G401.6 (cell line): ENCODE results near the gene XPO1.
A peak's percentile ranks its signal among the peaks of the same experiment; 100 is the strongest.
"Not testable (repeated sequence)": the region's sequence is repeated elsewhere in the genome, so short reads cannot be mapped to it uniquely, and the experiment has no call there.

ENCODE experiments used
- FAIRE-seq: peaks from 2 replicates; lab custom pipeline; 2012; peaks lifted over from hg19 to GRCh38; lab: Jason Lieb, UNC

XPO1 gene

DNA sequence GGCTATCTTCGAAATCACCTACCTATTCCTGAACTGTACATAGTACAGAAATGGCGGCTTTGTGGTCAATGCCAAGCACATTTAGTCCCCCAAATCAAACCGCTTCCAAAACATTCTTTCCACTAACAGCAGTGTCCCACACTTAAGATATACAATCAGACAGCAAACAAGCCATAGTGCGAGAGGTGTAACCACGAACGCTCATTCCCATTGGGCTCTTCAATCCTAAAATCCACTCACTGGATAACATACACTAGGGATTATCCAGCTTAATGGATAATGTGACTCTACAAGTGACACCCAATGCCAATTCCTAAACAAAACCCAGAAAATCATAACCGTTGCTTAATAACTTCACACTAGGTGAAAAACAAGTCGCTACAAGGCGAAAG lies 2.0 kb downstream of the XPO1 start:
- FAIRE-seq, result no peak

DNA sequence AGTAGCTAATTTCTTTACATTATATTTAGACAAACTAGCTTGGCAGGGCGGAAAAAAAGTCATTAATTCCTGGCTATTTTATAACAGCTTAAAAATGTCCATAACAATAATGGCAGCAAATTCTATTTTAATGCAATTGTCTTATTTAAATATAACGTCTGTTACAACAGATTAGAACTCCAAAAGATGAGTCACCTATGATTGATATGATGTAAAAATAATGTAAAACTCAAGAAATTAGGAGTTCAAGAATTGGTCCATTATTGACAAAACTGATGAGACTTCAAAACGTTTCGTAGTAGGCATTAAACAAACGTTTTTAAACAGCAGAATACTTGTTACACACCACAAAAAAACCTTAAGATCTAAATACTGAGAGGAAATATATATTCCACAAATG lies 2.7 kb downstream of the XPO1 start:
- FAIRE-seq, result no peak

DNA sequence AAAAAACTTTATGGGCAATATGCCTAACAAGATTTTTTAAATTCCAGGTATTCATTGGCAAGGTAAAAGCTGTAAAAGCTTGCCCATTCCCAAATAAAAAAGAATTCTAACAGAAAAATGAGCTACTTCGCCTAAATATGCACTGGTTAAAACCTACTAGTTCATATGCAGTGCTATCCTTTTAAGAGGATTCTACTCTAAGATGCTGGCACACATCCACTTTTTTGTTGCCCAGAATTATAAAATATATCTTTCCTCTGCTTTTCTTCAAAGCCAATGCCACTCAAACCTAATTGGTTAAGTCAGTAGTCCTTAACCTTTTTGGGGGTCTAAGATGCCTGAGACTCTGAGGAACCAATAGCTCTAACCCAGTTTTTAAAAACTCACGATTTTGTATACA lies 3.2 kb downstream of the XPO1 start:
- FAIRE-seq, result no peak

DNA sequence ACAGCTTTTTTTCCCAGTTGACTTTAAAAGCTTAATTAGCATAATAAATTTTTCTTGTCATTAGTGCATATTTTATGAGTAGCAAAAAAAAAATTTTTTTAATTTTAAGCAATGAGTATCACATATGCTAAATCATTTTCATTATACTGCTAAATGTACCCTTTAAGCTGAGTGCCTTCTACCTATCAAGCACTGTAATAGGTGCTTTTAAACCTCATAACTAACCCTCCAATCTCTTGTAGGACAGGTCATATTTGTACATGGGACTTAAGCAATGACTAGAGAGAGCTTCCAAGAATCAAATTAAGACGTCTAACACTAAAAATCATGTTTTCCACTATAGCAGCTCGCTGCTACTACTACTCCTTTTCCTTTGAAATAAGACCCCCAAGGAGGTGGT lies 7.4 kb downstream of the XPO1 start:
- FAIRE-seq, result peak; percentile 13

DNA sequence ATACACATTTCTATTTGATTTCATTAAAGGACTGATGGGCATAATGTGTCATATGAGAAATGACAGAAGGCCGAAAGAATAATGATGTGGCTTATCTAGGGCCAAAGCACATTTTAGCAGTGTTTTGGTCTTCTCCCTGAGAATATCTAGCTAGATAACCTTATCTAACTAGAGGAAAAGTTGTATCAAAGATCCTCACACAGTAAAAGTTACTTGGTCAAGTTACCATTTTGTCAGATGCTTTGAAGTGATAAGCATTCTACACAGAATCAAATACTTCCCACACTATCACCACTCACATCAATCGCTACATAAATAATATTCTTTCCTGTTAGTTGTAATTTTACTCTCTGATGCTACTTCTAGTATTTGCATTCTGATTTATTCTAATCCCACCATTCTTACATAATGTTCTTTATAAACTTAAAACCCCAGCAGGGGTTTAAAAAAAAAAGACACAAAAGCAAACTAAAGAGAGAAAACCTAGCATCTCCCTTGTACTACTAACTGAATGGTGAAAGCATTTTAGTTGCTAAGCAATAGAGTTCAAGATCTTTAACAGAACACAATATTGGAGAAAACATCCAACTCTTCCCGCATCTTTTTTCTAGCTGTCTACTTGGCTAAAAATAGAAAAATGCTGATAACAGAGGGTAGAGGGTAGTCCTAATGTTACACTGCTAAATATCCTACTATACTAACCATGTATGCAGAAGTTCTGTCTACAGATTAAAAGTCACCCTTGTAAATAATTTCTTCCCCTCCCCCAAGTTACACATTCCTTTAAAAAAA lies 8.0 kb downstream of the XPO1 start:
- FAIRE-seq, result peak; percentile 25

DNA sequence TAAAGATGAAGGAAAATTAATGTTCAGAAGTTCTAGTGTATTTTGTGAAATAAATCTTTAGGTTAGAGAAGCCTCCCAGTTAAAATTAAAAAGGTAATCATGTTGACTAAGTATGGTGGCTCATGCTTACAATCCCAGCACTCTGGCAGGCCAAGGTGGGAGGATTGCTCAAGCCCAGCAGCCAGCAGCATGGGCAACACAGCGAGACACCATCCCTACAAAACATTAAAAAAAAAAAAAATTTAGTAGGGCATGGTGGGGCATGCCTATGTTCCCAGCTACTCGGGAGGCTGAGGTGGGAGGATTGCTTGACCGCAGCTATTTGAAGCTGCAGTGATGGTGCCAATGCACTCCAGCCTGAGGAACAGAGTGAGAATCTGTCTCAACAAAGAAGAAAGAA lies 17.9 kb downstream of the XPO1 start:
- no peak for FAIRE-seq

DNA sequence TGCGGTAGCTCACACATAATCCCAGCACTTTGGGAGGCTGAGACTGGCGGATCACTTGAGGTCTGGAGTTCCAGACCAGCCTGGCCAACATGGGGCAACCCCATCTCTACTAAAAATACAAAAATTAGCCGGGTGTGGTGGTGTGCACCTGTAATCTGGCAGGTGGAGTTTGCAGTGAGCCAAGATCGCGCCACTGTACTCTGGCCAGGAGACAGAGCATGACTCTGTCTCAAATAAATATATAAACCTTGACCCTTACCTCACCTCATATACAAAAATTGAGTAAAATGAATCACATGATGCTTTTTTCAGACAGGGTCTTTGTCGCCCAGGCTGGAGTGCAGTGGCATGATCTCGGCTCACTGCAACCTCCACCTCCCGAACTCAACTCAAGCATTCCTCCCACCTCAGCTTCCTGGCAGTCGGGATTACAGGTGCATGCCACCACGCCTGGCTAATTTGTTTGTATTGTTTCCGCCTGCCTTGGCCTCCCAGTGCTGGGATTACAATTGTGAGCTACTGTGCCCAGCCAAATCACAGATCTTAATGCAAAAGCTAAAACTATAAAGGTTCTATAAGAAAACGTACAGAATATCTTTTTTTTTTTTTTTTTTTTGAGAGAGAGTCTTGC lies 25.3 kb downstream of the XPO1 start:
- FAIRE-seq, result no peak

DNA sequence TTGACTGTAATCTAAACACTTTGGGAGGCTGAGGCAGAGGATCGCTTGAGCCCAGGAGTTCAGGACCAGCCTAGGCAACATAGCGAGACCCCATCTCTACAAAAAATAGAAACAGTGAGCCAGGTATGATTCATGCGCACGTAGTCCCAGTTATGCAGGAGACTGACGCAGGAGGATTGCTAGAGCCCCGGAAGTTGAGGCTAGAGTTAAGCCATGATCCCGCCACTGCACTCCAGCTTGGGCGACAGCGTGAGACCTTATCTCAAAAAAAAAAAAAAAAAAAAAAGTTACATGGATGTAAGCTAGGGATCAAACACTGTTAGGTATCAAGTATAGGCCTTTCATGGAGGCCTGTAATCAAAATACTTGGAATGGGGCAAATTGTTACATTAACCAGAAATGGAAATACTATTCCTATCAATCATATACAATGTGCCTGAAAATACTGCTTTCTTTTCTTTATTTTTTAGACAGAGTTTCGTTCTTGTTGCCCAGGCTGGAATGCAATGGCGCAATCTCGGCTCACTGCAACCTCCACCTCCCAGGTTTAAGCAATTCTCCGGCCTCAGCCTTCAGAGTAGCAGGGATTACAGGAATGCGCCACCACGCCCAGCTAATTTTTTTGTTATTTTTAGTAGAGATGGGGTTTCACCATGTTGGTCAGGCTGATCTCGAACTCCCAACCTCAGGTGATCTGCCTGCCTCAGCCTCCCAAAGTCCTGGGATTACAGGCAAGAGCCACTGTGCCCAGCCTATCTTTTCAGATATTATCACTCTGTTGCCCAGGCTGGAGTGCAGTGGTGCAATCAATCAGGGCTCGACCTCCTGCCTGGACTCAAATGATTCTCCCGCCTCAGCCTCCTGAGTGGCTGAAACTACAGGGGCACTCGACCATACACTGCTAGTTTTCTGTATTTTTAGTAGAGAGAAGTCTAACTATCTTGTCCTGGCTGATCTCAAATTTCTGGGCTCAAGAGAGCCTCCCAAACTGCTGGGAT lies 27.2 kb downstream of the XPO1 start:
- FAIRE-seq, result no peak

DNA sequence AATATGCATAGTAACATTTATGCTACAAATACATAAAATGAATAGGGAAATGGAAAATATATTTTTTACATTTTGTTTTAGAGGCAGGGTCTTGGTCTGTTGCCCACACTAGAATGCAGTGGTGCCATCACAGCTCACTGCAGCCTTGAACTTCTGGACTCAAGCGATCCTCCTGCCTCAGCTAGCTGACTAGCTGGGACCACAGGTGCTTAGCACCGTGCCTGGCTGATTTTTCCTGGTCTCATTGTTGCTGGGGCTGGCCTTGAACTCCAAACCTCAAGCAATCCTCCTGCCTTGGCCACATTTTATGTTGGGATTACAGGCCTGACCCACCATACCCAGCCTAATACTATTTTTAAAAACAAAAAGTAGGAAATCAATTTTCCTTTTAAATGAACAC lies 33.2 kb downstream of the XPO1 start:
- no peak for FAIRE-seq

DNA sequence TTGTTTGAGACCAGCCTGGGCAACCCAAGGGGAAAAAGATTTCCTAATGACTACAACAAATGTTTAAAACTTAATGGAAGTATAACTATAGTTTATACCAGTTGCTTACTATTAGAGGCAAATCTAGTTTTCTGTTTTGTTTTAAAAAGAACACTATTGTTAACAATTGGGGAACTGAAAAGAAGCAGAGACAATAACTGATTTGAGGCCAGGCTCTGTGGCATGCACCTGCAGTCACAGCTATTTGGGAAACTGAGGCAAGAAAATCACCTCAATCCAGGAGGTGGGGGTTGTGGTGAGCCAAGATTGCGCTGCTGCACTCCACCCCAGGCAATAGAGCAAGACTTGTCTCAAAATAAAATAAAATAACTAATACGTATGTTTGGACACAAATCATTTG lies 39.1 kb downstream of the XPO1 start:
- no peak for FAIRE-seq

DNA sequence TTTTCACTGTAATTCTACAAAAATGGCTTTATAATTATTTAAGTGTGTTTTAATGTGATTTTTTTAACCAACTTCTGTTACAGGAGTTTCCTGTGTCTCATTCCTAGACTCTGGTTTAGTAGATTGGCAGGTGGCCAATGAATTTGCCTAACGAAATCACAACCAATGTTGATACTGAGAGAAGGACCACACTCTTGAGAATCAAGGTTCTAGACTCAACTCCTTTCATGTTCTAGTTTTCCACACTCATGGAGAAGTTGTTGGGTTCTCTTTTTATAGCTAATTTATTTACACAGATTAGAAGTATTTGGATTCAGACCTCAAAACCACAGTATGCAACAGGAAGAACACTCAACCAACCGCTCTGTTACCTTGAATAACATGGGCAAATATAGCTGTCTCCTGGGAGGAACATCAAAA lies 44.6 kb downstream of the XPO1 start:
- FAIRE-seq, result no peak

DNA sequence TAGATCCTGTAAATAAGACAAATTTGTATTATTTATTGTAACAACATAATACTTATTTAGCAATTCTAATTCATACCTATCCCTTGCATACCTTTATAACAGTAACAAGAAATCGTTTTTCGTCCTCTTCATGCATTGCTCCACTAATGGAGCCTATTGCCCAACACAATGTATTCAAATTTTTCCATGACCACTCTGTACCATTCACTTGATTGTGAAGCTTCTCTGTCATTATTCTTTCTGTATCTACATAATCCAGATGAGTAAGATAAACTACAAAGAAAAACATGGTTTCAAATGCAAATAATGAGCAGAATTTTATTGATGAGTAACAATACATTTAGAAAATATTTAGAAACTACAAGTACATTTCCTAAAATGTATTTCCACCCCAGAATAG lies 45.7 kb downstream of the XPO1 start:
- no peak for FAIRE-seq

DNA sequence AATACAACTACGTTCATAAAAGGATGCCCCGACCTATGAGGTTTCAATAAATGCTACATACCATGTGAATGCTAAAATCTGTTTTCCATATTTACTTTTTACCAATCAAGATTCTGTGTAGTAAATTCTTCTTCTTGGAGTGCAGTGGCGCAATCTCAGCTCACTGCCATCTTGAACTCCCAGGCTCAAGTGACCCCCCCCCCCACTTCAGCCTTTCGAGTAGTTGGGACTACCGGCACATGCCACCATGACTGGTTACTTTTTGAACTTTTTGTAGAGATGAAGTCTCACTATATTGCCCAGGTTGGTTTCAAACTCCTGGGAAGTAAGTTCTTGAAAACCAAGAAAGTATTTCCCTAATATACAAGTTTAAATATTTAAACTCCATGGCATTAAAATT lies 52.9 kb downstream of the XPO1 start:
- FAIRE-seq, result no peak

DNA sequence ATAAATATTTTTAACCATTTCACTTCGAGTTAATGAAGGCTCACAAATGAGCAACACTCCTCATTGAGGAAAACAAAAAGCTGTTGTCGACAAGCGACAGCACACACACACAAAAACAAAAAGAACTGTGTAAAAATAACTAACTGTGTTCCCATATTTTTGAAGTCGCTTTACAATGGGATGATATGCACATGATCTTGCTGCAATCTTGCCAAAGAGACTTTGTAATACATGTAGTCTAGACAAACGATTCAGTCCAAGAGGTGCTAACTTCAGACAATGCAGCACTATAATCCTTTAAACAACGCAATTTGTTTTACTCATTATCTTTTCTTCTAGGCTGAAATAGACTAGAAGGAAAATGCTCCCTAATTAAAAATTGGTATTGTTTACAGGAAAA lies 60.1 kb downstream of the XPO1 start:
- FAIRE-seq, result no peak

DNA sequence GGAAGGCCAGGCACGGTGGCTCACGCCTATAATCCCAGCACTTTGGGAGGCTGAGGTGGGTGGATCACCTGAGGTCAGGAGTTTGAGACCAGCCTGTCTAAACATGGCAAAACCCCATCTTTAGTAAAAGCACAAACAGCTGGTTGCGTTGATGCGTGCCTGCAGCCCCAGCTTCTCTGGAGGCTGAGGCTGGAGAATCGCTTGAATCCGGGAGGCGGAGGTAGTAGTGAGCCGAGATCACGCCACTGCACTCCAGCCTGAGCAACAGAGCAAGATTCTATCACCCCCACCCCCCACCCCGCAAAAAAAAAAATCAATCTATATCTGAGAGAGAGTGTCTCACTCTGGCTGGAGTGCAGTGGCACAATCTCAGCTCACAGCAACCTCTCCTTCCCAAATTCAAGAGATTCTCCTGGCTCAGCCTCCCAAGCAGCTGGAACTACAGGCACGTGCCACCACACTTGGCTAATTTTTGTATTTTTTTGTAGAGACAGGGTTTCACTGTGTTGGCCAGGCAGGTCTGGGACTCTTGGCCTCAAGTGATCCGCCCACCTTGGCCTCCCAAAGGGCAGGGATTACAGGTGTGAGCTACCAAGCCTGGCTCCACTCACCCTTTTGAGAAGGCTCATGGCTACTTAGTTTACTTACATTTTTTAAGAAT lies 61.1 kb downstream of the XPO1 start:
- FAIRE-seq, result not testable (repeated sequence)

DNA sequence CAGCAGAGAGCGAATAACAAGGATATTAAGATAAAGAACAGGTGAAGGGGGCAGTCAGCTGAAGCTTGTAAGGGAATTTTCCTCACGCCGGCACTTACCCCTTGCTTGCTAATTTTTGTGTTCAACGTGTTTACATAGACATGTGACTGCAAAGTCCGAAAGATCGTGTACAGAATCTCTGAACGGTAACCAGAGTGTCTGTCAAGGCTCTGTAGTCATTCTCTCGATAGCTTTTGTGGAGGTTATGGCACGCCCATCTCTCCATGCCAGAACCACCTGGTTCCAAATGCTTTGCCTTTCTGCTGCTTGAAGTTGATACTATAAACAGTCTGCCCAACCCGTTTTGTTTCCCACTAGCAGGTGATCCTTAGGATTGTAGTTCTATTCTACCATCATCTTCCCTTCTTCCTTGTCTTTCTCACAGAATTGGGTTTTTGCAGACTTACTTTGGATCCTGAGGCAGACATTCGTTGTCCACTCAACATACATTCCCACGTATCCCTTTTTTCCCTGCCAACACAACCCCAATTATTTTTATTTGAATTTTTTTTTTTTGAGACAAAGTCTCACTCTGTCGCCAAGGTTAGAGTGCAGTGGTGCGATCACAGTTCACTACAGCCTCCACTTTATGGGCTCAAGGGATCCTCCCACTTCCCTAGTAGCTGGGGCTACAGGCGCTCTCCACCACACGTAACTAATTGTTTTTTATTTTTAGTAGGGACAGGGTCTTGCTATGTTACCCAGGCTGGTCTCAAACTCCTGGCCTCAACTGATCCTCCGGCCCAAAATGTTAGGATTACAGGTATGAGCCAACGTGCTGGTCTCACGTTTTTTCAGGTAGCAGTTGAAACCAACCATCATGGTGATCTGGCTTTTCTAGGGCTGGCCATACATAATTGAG lies 66.0 kb downstream of the XPO1 start:
- no peak for FAIRE-seq

DNA sequence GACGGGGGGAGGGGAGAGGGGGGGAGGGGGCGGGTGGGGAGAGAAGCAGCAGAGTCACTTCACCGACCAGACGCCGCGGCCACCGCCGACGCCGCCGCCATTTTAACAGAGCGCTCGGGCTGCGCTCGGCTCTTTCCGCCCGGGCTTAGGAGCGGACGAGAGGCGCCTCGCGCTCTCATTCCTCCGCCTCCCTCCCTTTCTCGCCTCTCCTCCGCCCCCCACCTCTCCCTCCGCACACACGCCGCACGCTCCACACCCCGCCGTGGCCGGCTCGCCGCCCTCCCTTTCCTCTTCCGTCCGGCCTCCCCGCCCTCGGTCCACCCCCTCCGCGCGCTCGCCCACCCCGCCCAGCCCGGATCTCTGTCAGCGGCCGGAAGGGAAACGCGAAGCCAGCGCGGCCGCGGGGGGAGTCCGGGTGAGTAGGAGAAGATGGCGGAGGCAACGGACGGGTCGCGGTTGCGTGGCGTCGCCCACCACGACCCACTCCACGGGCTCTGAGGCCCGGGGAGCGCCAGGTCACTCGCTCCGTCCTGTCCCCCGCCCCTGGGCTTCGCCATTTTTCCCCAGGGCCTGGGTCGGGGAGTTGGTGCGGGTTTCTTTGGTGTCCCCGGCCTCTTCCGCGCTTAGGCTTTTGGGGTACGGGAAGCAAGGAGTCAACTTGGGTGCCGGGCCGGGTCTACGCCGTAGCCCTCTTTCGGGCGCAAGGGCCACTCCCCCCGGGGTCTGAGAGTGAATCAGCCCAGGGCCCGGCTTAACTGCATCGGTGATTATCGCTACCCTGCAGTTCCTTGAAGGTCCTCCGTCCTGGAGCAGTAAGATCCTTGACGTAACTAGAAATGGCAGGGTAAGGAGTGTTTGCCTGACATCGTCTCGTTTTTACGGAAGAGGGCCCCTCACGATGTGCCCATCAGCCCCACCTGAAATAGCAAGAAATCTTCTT lies 66.9 kb downstream of the XPO1 start, which contains the start of gene USP34:
USP34 (minus strand) TSS at position 123 of the 940 bp plus-strand sequence. CDS start 395 bp downstream, outside the sequence.
- peak; percentile 17 for FAIRE-seq

DNA sequence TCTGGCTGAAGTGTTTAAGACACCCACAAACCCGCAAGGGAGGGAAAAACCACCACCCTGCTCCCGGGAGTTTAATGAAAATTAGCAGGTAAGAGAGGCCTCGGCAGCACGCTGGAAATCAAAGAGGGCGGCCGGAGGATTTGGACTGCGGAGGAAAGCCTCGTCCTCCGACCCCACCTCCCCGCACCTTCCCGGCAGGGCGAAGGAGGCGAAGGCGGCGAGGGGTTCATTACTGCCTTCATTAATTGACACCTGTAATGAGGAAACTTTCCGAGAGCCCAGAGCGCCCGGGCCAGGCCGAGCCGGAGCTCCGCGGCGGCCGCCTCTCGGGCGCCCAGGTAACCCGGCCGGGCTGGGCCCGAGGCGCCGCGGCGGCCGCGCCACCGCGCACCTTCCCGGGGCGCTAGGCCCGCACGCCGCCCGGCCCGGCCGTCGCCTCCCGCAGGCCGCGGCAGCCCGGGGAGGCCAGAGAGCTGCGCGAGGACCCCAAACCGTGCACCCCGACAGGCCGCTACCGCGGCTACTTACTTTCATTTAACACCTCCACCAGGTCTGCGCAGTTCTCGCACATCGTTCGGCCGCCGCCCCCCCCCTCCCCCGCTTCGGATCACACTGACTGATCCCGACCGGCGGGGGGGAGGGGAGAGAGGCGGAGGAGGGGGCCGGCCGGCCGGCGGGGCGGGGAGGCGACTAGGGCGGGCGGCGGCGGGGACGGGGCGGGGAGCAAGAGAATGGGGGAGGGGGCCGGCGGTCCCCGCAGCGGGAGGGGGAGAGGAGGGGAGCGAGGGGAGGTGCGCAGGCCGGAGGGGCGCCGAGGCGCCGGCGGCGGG lies 67.8 kb downstream of the XPO1 start:
- no peak for FAIRE-seq
